Breast epithelium (tissue), 3 donors: ENCODE results near the gene PMEPA1.

Experiments used
- CTCF ChIP-seq, 3 donors: fragments of 450-650 bp; IDR thresholded peaks; one replicate each; pipeline ENCODE4 v1.5.1; 2016 to 2017; ENCODE audit warnings: antibody characterized with exemption in 3 of 3, mild to moderate bottlenecking in 3 of 3, moderate library complexity in 3 of 3
- POLR2A ChIP-seq: fragments of 450-650 bp; IDR thresholded peaks from one replicate; pipeline ENCODE4 v1.6.1; 2016; ENCODE audit warnings: antibody characterized with exemption, mild to moderate bottlenecking, moderate library complexity

- TF ChIP-seq CTCF (IDR thresholded peaks at IDR 0.05): no peak
- TF ChIP-seq POLR2A: no peak
Measured at GRCh38 chr20:57680934-57681914, 28.6 kb downstream of the PMEPA1 start.
